ENCODE data around the gene IFT25. TPM values are rescaled to one million over a fixed set of nuclear protein-coding genes. Genes with fewer than 3 reads are reported as not detected.
"Not testable (repeated sequence)": the region's sequence is repeated elsewhere in the genome, so short reads cannot be mapped to it uniquely, and the experiment has no call there.

The IFT25 gene
- total RNA-seq, 1 donor from 2014 or later: 11.1 TPM

DNA sequence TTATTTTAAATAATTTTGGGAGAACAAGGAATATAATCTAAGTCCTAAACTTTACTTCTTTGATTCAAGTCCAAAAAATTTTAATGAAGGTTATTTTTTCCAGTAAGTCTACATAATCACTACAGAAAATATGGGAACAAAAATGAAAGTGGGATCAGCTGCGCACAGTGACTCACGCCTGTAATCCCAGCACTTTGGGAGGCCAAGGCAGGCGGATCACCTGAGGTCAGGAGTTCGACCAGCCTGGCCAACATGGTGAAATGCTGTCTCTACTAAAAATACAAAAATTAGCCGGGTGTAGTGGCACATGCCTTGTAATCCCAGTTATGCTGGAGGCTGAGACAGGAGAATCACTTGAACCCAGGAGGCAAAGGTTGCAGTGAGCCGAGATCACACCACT, 61.9 kb downstream of the IFT25 start:
- not testable (repeated sequence) for DNase-seq

DNA sequence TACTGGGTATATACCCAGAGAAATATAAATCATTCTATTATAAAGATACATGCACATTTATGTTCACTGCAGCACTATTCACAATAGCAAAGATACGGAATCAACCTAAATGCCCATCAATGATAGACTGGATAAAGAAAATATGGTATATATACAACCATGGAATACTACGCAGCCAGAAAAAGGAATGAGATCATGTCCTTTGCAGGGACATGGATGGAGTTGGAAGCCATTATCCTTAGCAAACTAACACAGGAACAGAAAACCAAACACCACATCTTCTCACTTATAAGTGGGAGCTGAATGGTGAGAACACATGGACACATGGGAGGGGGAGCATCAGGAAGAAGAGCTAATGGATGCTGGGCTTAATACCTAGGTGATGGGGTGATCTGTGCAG, 63.6 kb downstream of the IFT25 start:
- not testable (repeated sequence) for DNase-seq

DNA sequence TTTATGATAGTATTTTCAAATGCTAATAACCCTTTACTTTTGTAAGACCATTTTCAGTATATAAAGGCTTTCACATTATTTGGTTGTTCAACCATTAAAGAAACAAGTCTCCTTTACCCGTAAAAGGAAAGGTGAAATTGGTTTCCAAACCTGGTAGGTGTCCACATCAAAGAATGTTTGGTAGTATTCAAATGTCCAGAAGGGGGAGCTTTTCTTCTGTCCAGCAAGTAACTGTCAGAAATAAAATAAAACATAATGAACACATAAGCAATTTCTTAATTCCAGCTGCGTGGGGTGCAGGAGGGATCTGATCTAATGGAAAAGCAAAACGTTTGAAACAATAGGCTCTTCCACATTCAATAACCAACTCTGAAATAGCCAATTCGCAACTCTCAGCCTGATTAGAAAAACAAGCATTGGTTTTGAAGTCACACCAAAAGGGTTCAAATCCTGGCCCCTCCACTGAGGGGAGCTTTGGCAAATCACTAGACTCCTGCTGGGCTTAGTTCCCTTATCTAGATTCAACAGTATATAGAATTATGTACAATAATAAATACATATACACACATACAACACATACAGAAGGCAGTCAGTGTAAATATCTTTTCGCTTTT, 66.9 kb downstream of the IFT25 start:
- DNase-seq: peak; percentile 46

DNA sequence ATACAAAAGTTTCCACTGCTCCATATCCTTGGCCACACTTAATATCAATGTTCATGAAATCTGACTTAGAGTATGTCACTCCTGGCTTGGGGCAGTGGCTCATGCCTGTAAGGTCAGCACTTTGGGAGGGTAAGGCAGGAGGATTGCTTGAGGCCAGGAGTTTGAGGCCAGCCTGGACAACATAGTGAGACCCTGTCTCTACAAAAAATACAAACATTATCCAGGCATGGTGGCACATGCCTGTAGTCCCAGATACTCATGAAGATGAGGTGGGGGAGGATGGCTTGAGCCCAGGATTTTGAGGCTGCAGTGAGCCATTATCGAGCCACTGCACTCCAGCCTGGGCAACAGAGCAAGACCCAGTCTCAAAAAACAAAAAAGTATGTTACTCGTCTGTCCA, 70.3 kb downstream of the IFT25 start:
- not testable (repeated sequence) for DNase-seq

DNA sequence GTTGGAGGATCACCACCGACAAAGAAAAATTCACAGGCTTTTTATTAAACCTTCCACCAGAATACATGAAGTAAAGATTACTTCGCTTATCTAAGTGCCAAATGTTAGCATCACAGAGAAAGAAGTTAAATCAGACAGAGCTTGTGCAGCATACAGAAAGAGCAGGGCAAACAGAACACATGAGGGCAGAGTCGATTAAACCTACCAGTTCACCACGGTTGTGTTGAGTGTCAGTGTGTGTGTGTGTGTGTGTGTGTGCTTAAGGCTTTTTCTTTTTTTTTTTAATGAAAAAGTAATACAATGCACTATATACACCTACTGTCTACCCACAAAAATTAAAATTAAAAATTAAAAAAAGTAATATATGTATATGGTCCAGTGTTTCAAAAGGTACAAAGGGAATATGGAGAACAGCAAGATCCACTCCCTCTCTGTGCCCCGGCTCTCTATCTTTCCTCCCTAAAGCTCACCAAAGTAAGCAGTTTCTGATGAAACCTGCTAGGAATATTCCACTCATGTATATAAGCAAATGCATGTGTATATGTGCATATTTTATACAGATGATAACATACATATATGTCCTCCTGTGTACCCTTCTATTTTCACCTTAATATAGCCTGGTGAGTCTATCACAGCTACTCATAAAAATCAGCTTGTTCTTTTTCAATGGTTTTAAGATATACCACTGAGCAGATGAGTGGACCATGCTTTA, 73.6 kb downstream of the IFT25 start:
- no peak for DNase-seq

Other genes starting within 250 kb of the IFT25 start
- gene GLIS1, start 206.5 kb downstream of the IFT25 start, total RNA-seq: 0.21 TPM
- 22.0 TPM for gene NDC1, start 107.4 kb downstream of the IFT25 start, total RNA-seq
- 14.1 TPM for gene YIPF1, start 55.9 kb downstream of the IFT25 start, total RNA-seq
- gene DIO1, start 51.5 kb downstream of the IFT25 start, total RNA-seq: not detected
- gene LRRC42, start 651 bp upstream of the IFT25 start, total RNA-seq: 8.0 TPM
- gene LDLRAD1, start 72.5 kb upstream of the IFT25 start, total RNA-seq: not detected
- 161 TPM for gene TMEM59, start 107.5 kb upstream of the IFT25 start, total RNA-seq
- 4.8 TPM for gene TCEANC2, start 107.9 kb upstream of the IFT25 start, total RNA-seq
- 0.10 TPM for gene CDCP2, start 207.3 kb upstream of the IFT25 start, total RNA-seq

Data from tongue (tissue), 2 donors.